Measurements from ENCODE around the gene USP43.

Gene USP43

DNA sequence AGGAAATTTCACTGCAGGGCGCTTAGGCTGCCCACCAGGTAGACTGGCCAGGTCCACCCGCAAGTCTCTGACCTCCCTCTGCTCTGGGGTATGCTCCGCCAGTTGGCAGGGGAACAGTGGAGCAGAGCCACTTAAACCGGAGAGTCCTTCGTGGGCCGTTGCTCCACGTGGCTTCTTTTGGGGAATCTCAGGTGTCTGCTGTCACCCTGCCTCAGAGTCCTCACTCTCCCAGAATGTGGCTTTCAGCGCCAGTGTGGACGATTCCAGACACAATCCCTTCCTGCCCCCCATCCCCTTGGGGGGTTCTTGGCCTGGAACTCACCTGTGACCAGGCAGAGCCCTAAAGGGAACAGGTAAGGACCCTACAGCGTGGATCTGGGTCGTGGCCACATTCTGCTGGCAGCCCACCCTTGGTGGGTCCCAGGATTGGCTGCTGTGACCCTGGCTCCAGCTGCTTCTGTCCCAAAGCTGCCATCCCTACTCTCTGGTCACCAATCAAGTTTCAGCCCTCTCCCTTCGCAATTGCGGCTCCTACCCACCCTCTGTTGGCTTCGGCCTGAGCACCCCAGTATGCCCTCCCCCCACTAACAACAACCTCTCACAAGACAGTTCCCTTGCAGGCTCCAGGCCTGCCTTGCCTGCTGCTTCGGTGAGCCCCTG is 123.8 kb downstream of the USP43 start:
- POLR2A ChIA-PET = no interaction called here
- H3K27ac ChIP-seq (ENCODE audit: extremely low read depth, low read depth, low read length) = 0 out of 2 replicates have a peak overlapping the region, but pooled peaks have one; percentile 10
- CTCF ChIA-PET = interaction anchor here (0.6 to 3.2 kb wide), 24 partner anchors 9 to 773 kb away, joined by 3 to 24 read pairs (median 6); partner anchors contain the start of gene STX8

More for the DNA sequence above, 123.8 kb downstream of the USP43 start:
- Histone ChIP-seq H3K4me1 (ENCODE audit: control insufficient read depth, insufficient read depth, low read length) (no peaks in the 10 kb centered on the region), H3K9me3 (ENCODE audit: control insufficient read depth, insufficient read depth, low read depth, low read length) (no peaks in the 10 kb centered on the region), H3K36me3 (ENCODE audit: control insufficient read depth in 2 of 2, insufficient read depth in 1 of 2, low read length in 2 of 2) (no peaks in the 10 kb centered on the region), H3K4me3 (ENCODE audit: low read depth, low read length) (no peak overlapping the region)
- TF ChIP-seq ZNF416 (tag by site-specific recombination; IDR thresholded peaks at IDR 0.05) (no peak), ZNF391 (tag by site-specific recombination; IDR thresholded peaks at IDR 0.05; ENCODE audit: borderline replicate concordance, low read depth) (no peak), PRDM1 (tag by site-specific recombination; IDR thresholded peaks at IDR 0.05) (no peak), ZNF510 (tag by site-specific recombination; IDR thresholded peaks at IDR 0.05; ENCODE audit: insufficient replicate concordance) (no peak), ZNF544 (tag by site-specific recombination; IDR thresholded peaks at IDR 0.05) (no peak), RBAK (tag by site-specific recombination; IDR thresholded peaks at IDR 0.05) (no peak), ZNF560 (tag by site-specific recombination; IDR thresholded peaks at IDR 0.05; ENCODE audit: borderline replicate concordance) (no peak), KLF1 (tag by site-specific recombination; IDR thresholded peaks at IDR 0.05) (no peak), ZNF2 (tag by site-specific recombination; IDR thresholded peaks at IDR 0.05) (no peak), GLIS2 (tag by site-specific recombination; IDR thresholded peaks at IDR 0.05) (no peak), EGR2 (tag by site-specific recombination; IDR thresholded peaks at IDR 0.05; ENCODE audit: low read depth) (no peak), ZNF157 (tag by site-specific recombination; IDR thresholded peaks at IDR 0.05) (no peak), ZNF677 (tag by site-specific recombination; IDR thresholded peaks at IDR 0.05) (no peak), BCL11B (tag by site-specific recombination; IDR thresholded peaks at IDR 0.05; ENCODE audit: low read depth) (no peak)
- TF ChIP-seq, protein P1, sequence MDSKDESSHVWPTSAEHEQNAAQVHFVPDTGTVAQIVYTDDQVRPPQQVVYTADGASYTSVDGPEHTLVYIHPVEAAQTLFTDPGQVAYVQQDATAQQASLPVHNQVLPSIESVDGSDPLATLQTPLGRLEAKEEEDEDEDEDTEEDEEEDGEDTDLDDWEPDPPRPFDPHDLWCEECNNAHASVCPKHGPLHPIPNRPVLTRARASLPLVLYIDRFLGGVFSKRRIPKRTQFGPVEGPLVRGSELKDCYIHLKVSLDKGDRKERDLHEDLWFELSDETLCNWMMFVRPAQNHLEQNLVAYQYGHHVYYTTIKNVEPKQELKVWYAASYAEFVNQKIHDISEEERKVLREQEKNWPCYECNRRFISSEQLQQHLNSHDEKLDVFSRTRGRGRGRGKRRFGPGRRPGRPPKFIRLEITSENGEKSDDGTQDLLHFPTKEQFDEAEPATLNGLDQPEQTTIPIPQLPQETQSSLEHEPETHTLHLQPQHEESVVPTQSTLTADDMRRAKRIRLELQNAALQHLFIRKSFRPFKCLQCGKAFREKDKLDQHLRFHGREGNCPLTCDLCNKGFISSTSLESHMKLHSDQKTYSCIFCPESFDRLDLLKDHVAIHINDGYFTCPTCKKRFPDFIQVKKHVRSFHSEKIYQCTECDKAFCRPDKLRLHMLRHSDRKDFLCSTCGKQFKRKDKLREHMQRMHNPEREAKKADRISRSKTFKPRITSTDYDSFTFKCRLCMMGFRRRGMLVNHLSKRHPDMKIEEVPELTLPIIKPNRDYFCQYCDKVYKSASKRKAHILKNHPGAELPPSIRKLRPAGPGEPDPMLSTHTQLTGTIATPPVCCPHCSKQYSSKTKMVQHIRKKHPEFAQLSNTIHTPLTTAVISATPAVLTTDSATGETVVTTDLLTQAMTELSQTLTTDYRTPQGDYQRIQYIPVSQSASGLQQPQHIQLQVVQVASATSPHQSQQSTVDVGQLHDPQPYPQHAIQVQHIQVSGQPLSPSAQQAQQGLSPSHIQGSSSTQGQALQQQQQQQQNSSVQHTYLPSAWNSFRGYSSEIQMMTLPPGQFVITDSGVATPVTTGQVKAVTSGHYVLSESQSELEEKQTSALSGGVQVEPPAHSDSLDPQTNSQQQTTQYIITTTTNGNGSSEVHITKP (tag by site-specific recombination; IDR thresholded peaks at IDR 0.05) = no peak
- TF ChIP-seq, protein P2, sequence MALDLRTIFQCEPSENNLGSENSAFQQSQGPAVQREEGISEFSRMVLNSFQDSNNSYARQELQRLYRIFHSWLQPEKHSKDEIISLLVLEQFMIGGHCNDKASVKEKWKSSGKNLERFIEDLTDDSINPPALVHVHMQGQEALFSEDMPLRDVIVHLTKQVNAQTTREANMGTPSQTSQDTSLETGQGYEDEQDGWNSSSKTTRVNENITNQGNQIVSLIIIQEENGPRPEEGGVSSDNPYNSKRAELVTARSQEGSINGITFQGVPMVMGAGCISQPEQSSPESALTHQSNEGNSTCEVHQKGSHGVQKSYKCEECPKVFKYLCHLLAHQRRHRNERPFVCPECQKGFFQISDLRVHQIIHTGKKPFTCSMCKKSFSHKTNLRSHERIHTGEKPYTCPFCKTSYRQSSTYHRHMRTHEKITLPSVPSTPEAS (tag by site-specific recombination; IDR thresholded peaks at IDR 0.05) = no peak
- TF ChIP-seq, protein P3, sequence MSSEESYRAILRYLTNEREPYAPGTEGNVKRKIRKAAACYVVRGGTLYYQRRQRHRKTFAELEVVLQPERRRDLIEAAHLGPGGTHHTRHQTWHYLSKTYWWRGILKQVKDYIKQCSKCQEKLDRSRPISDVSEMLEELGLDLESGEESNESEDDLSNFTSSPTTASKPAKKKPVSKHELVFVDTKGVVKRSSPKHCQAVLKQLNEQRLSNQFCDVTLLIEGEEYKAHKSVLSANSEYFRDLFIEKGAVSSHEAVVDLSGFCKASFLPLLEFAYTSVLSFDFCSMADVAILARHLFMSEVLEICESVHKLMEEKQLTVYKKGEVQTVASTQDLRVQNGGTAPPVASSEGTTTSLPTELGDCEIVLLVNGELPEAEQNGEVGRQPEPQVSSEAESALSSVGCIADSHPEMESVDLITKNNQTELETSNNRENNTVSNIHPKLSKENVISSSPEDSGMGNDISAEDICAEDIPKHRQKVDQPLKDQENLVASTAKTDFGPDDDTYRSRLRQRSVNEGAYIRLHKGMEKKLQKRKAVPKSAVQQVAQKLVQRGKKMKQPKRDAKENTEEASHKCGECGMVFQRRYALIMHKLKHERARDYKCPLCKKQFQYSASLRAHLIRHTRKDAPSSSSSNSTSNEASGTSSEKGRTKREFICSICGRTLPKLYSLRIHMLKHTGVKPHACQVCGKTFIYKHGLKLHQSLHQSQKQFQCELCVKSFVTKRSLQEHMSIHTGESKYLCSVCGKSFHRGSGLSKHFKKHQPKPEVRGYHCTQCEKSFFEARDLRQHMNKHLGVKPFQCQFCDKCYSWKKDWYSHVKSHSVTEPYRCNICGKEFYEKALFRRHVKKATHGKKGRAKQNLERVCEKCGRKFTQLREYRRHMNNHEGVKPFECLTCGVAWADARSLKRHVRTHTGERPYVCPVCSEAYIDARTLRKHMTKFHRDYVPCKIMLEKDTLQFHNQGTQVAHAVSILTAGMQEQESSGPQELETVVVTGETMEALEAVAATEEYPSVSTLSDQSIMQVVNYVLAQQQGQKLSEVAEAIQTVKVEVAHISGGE (tag by site-specific recombination; conservative IDR thresholded peaks at IDR 0.05; ENCODE audit: low read depth) = no peak
- TF ChIP-seq, protein P4, sequence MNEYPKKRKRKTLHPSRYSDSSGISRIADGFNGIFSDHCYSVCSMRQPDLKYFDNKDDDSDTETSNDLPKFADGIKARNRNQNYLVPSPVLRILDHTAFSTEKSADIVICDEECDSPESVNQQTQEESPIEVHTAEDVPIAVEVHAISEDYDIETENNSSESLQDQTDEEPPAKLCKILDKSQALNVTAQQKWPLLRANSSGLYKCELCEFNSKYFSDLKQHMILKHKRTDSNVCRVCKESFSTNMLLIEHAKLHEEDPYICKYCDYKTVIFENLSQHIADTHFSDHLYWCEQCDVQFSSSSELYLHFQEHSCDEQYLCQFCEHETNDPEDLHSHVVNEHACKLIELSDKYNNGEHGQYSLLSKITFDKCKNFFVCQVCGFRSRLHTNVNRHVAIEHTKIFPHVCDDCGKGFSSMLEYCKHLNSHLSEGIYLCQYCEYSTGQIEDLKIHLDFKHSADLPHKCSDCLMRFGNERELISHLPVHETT (tag by site-specific recombination; IDR thresholded peaks at IDR 0.05) = no peak
- TF ChIP-seq, protein P5, sequence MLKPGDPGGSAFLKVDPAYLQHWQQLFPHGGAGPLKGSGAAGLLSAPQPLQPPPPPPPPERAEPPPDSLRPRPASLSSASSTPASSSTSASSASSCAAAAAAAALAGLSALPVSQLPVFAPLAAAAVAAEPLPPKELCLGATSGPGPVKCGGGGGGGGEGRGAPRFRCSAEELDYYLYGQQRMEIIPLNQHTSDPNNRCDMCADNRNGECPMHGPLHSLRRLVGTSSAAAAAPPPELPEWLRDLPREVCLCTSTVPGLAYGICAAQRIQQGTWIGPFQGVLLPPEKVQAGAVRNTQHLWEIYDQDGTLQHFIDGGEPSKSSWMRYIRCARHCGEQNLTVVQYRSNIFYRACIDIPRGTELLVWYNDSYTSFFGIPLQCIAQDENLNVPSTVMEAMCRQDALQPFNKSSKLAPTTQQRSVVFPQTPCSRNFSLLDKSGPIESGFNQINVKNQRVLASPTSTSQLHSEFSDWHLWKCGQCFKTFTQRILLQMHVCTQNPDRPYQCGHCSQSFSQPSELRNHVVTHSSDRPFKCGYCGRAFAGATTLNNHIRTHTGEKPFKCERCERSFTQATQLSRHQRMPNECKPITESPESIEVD (tag by site-specific recombination; IDR thresholded peaks at IDR 0.05) = no peak

Measured in HEK293 (cell line).